HG03064 (cell line): Measurements from ENCODE around the gene ASIP.

ENCODE experiments used
- ATAC-seq: cut with Tn5 transposase; IDR thresholded peaks from one replicate; pipeline ENCODE4 v1.9.1; 2021; ENCODE audit warnings: low read depth; ENCODE audit not compliant: unreplicated experiment

The ASIP gene

GRCh38 chr20:34309691-34310090, 68.5 kb downstream of the ASIP start:
- ATAC-seq = no peak

GRCh38 chr20:34310481-34311117, 69.4 kb downstream of the ASIP start:
- ATAC-seq = no peak

DNA sequence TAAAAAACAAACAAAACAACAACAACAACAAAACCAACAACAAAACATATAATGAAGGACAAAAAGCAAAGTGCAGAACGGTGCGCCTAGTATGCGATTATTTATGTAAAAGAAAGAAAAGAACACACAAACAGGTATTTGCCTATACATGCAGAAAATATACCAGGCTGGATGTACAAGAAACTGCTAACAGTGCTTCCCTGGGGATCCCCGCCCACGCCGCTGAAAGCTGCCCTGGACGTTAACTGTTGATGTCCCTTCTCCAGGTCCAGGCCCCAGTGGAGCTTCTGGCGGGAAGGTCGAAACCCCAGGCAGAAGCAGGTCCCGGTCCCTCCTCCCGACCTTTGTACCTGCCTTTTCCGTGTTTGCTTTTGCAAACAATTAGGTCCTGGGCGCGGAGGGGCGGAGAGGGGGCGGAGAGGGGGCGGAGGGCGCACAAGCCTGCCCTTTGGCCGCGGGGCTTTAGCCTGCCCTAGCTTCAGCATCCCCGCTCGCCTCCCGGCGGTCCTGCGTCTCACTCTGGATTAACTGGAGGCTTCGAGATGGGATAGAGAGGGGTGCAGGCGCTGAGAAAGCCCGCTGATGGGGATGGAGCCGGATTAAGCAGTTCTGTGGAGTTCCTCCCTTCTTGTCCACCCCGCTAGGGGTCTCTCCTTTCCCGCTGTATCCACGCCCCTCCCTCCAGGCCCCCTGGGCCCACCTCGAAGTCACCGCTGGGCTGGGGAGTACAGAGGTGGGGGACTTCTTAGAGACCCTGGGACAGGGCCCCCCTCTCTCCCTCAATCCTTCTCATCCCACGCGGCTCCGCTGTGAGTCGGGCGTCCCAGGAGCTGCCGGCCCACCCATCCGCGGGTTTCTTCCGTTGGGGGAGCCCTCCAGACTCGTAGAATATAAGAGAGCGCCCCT, 70.1 kb downstream of the ASIP start:
- ATAC-seq = no peak

DNA sequence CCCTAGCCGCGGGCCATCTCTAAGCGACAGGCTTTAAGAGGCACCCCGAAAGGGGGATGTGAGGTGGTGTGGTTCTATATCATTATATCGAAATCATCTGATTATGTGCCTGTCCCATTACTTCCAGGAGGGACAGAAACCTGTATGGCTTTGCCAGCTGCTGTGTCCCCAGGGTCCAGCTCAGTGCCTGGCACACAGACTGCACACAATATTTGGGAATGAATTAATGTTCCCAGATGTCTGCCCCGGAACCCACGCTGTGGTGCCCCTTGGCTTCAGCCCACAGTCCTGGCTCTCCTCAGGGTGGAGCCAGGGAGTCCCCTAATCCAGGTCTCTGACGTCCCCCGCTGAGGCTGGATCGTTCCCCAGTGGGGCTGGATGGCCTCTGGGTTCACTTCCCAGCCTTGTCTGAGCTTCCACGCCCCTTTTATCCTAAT, 70.8 kb downstream of the ASIP start:
- ATAC-seq = no peak

- peak; percentile 71 for ATAC-seq
These were observed 71.5 kb downstream of the ASIP start for GRCh38 chr20:34312544-34313217.

DNA sequence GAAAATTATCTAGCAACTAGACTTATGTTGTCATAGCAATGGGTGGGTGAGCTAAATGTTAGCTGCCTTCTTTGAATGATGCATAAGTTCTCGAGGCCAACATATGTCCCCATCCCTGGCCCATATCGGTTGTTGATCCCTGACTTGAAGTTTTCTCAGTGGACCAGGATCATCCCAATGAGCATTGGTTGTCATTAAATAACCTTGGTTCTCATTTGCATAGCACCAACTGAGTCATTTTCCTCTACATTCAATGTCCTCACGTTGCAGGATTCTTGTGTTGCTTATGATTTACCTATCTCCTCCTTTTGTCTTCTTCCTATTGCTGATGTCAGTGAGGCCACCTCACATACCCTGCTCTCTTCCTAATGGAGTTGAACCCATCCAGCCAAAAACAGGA, 74.0 kb downstream of the ASIP start:
- no peak for ATAC-seq

GRCh38 chr20:34316196-34316814, 75.1 kb downstream of the ASIP start:
- ATAC-seq = no peak
